Adrenal gland (tissue), 5 donors: ENCODE results near the gene ARHGAP26.

Experiments used
- POLR2A ChIP-seq, 2 donors: fragments of 450-650 bp; IDR thresholded peaks; one replicate each; pipeline ENCODE4 v1.6.1; 2017; ENCODE audit warnings: antibody characterized with exemption in 2 of 2, mild to moderate bottlenecking in 2 of 2, moderate library complexity in 1 of 2
- TF ChIP-seq, protein P1 (sequence below), 6 experiments: fragments of 450-650 bp in 4 of 6; fragments of 200-600 bp in 2 of 6; sonication (generic) in 1 of 6; IDR thresholded peaks; 1 replicate in 5 of 6; 2 replicates in 1 of 6; pipeline versions ENCODE4 v1.5.1 to v1.8.0; 2016 to 2021; ENCODE audit warnings: antibody characterized with exemption in 6 of 6, mild to moderate bottlenecking in 2 of 6, moderate library complexity in 1 of 6
- donor health status: DM: no; HTN: no; CAD: no.

DNA sequence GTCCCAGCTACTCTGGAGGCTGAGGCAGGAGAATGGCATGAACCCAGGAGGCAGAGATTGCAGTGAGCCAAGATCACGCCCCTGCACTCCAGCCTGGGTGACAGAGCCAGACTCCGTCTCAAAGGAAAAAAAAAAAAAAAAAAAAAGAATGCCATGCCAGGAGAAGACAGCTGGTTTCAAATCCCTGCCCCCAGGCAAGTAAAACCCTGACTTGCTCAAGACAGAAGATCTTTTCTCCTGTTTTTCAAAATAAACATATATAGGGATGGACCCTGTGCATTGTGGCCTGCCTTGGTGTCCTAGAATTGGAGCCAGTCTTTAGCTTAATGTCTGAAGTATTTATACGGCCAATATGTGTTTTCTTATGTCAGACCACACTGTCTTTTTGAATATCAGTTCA is 456.2 kb downstream of the ARHGAP26 start:
- TF ChIP-seq, protein P1, sequence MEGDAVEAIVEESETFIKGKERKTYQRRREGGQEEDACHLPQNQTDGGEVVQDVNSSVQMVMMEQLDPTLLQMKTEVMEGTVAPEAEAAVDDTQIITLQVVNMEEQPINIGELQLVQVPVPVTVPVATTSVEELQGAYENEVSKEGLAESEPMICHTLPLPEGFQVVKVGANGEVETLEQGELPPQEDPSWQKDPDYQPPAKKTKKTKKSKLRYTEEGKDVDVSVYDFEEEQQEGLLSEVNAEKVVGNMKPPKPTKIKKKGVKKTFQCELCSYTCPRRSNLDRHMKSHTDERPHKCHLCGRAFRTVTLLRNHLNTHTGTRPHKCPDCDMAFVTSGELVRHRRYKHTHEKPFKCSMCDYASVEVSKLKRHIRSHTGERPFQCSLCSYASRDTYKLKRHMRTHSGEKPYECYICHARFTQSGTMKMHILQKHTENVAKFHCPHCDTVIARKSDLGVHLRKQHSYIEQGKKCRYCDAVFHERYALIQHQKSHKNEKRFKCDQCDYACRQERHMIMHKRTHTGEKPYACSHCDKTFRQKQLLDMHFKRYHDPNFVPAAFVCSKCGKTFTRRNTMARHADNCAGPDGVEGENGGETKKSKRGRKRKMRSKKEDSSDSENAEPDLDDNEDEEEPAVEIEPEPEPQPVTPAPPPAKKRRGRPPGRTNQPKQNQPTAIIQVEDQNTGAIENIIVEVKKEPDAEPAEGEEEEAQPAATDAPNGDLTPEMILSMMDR (IDR thresholded peaks at IDR 0.05): no peak
- no peak for TF ChIP-seq POLR2A (IDR thresholded peaks at IDR 0.05)
